WTC11 (cell line): ENCODE results near the gene PRKACA. TPM values are rescaled to one million over a fixed set of nuclear protein-coding genes. Genes with fewer than 3 reads are reported as not detected.

ENCODE experiments used
- ATAC-seq: fragments of 200-7000 bp; cut with Tn5 transposase; 2 replicates; pipeline ENCODE4 v1.10.0; 2021; ENCODE audit warnings: mild to moderate bottlenecking, moderate library complexity
- Bru-seq: library from RNA; stranded (reverse); fragments of 400-500 nt; gene quantifications from one replicate; lab custom pipeline; 2021; lab: Mats Ljungman, UMichigan
- CTCF ChIA-PET: fragments of 300-600 bp; sonication (Branson Sonifier 250); formaldehyde crosslinking; loops from one replicate; lab custom pipeline; 2021; ENCODE audit warnings: antibody characterized with exemption; lab: Charles Lee
- POLR2A ChIA-PET: fragments of 350-600 bp; sonication (Branson Sonifier 250); formaldehyde crosslinking; loops from one replicate; lab custom pipeline; 2021; ENCODE audit warnings: antibody characterized with exemption; lab: Charles Lee
- DNase-seq: peaks from one replicate; pipeline ENCODE4 v3.0.0; 2021; ENCODE audit warnings: low spot score
- H3K27ac Mint-ChIP-seq: 2 replicates; pipeline ENCODE4 v1.8.0; 2021; ENCODE audit warnings: mixed read lengths
- H3K27me3 Mint-ChIP-seq: 2 replicates; pipeline ENCODE4 v1.8.0; 2021; ENCODE audit warnings: low read depth, mild to moderate bottlenecking, moderate library complexity, mixed read lengths
- H3K36me3 Mint-ChIP-seq: 2 replicates; pipeline ENCODE4 v1.8.0; 2021; ENCODE audit warnings: mixed read lengths
- H3K4me1 Mint-ChIP-seq: 2 replicates; pipeline ENCODE4 v1.8.0; 2022; ENCODE audit warnings: mixed read lengths
- H3K4me3 Mint-ChIP-seq: 2 replicates; pipeline ENCODE4 v1.8.0; 2021; ENCODE audit warnings: mild to moderate bottlenecking, moderate library complexity, mixed read lengths
- H3K9me3 Mint-ChIP-seq: 2 replicates; pipeline ENCODE4 v1.8.0; 2021; ENCODE audit warnings: mixed read lengths
- ATF3 ChIP-seq: sonication (generic); formaldehyde crosslinking; conservative IDR thresholded peaks from 2 replicates; pipeline ENCODE4 v1.8.1; 2022; ENCODE audit warnings: mild to moderate bottlenecking, missing genetic modification reagents
- CREM ChIP-seq: sonication (generic); formaldehyde crosslinking; IDR thresholded peaks from 2 replicates; pipeline ENCODE4 v1.8.1; 2022; ENCODE audit warnings: mild to moderate bottlenecking, missing genetic modification reagents, moderate library complexity
- FOXP1 ChIP-seq: sonication (generic); formaldehyde crosslinking; IDR thresholded peaks from 2 replicates; pipeline ENCODE4 v1.8.0; 2022; ENCODE audit warnings: missing genetic modification reagents, mild to moderate bottlenecking, moderate library complexity, borderline replicate concordance
- MYBL2 ChIP-seq: sonication (generic); formaldehyde crosslinking; IDR thresholded peaks from 2 replicates; pipeline ENCODE4 v1.8.1; 2023; ENCODE audit warnings: mild to moderate bottlenecking, moderate library complexity, missing genetic modification reagents
- NFYB ChIP-seq: sonication (generic); formaldehyde crosslinking; conservative IDR thresholded peaks from 2 replicates; pipeline ENCODE4 v1.8.0; 2022; ENCODE audit warnings: low read depth, missing genetic modification reagents
- OVOL2 ChIP-seq: fragments of 250-450 bp; sonication (Bioruptor Pico); IDR thresholded peaks from 2 replicates; pipeline ENCODE4 v1.9.0; 2021; ENCODE audit warnings: mild to moderate bottlenecking, borderline replicate concordance
- SMAD4 ChIP-seq: sonication (generic); formaldehyde crosslinking; IDR thresholded peaks from 2 replicates; pipeline ENCODE4 v1.8.0; 2022; ENCODE audit warnings: mild to moderate bottlenecking, missing genetic modification reagents
- SP1 ChIP-seq: sonication (generic); formaldehyde crosslinking; conservative IDR thresholded peaks from 2 replicates; pipeline ENCODE4 v1.8.1; 2022; ENCODE audit warnings: missing genetic modification reagents
- ZBTB21 ChIP-seq: sonication (generic); formaldehyde crosslinking; IDR thresholded peaks from 2 replicates; pipeline ENCODE4 v1.8.1; 2023; ENCODE audit warnings: mild to moderate bottlenecking, missing genetic modification reagents, borderline replicate concordance
- ZNF138 ChIP-seq: sonication (generic); formaldehyde crosslinking; conservative IDR thresholded peaks from 2 replicates; pipeline ENCODE4 v1.8.1; 2022; ENCODE audit warnings: mild to moderate bottlenecking, moderate library complexity, missing genetic modification reagents
- ZNF416 ChIP-seq: fragments of 250-450 bp; sonication (Bioruptor Pico); IDR thresholded peaks from 2 replicates; pipeline ENCODE4 v1.9.0; 2021; ENCODE audit warnings: mild to moderate bottlenecking, inconsistent platforms
- ZSCAN18 ChIP-seq: fragments of 250-450 bp; sonication (Bioruptor Pico); IDR thresholded peaks from 2 replicates; pipeline ENCODE4 v2.1.2; 2022; ENCODE audit warnings: mild to moderate bottlenecking, moderate library complexity
- long read RNA-seq, 3 experiments: library from RNA in 1 of 3; library from capped mRNA in 1 of 3; library from polyadenylated mRNA in 1 of 3; unstranded in 2 of 3; stranded (forward) in 1 of 3; transcript quantifications; one replicate each; pipeline ENCODE4 v2.0.0, GENCODE V29; 2021
- total RNA-seq: library from RNA; stranded (reverse); gene quantifications from 3 replicates; pipeline ENCODE4 v1.2.3, GENCODE V29; 2021
- TF ChIP-seq, protein P1 (sequence below): sonication (generic); formaldehyde crosslinking; IDR thresholded peaks from 2 replicates; pipeline ENCODE4 v1.8.1; 2022; ENCODE audit warnings: low read depth, mild to moderate bottlenecking, moderate library complexity, missing genetic modification reagents, borderline replicate concordance
- TF ChIP-seq, protein P2 (sequence below): fragments of 250-450 bp; sonication (Bioruptor Pico); IDR thresholded peaks from 2 replicates; pipeline ENCODE4 v1.9.0; 2021; ENCODE audit warnings: mild to moderate bottlenecking
- TF ChIP-seq, protein P3 (sequence below): sonication (generic); formaldehyde crosslinking; IDR thresholded peaks from 2 replicates; pipeline ENCODE4 v1.8.1; 2023; ENCODE audit warnings: mild to moderate bottlenecking, moderate library complexity, missing genetic modification reagents
- TF ChIP-seq, protein P4 (sequence below): sonication (generic); formaldehyde crosslinking; IDR thresholded peaks from 2 replicates; pipeline ENCODE4 v1.8.1; 2023; ENCODE audit warnings: mild to moderate bottlenecking, missing genetic modification reagents
- TF ChIP-seq, protein P5 (sequence below): sonication (generic); formaldehyde crosslinking; IDR thresholded peaks from 2 replicates; pipeline ENCODE4 v1.8.1; 2023; ENCODE audit warnings: mild to moderate bottlenecking, missing genetic modification reagents, moderate library complexity

Gene PRKACA
- total RNA-seq, result 37.8 to 48.0 TPM (median 41.7 TPM) in 3 replicates
- Bru-seq, nascent RNA, result percentile 51 among the genes with signal in this experiment
- long read RNA-seq, experiment 1, transcript PRKACA-201 (10 exons, 2,677 nt), result major isoform, 17 of 34 reads
- long read RNA-seq, experiment 1, partial matches to known transcripts, result 8 of 34 reads
- long read RNA-seq, experiment 1, other reads (novel, unspliced or antisense), result 9 of 34 reads
- long read RNA-seq, experiment 2, transcript PRKACA-201 (10 exons, 2,677 nt), result major isoform, 12 of 38 reads
- long read RNA-seq, experiment 2, partial matches to known transcripts, result 6 of 38 reads
- long read RNA-seq, experiment 2, other reads (novel, unspliced or antisense), result 20 of 38 reads
- long read RNA-seq, experiment 3, result 0 reads

DNA sequence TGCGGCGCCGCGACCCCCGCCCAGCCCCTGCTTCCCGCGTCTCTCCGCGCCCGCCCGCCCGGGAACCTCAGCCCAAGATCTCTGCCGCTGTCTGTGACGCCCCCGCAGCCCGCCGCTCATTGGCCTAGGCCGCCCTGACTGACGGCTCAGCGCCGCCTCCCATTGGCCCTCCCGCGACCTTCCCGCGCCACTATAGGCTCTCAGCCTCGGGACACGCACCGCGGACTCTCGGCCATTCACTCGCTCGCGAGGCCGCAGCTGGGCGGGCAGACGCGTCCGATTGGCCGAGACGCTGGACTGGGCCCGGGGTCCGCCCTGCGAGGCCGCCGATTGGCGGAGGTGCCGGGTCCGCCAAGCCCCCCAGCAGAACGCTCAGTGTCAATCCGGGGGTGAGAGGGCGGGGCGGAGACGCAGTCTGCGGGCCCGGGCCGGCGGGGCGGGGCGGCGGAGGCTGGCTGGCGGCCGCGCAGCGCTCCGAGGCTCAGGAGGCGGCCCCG is at the start of gene PRKACA:
Gene PRKACA, minus strand, starts transcription at position 95 of the 497 bp plus-strand sequence. CDS start 215 bp downstream, outside the sequence.
- H3K9me3 Mint-ChIP-seq, result no peaks in the 10 kb centered on the region
- H3K36me3 Mint-ChIP-seq, result 0 out of 2 replicates have a peak, but pooled peaks cover 3% of the 10 kb centered on the region
- ChIA-PET CTCF (interaction anchor here (0.6 to 3.4 kb wide), 4 partner anchors 19 to 288 kb away, joined by 3 to 18 read pairs (median 6); partner anchors contain the start of gene ASF1B), POLR2A (interaction anchor here (0.6 to 1.2 kb wide), 3 partner anchors 18 to 158 kb away, joined by 3 to 5 read pairs (median 5); partner anchors contain the start of gene ASF1B)
- TF ChIP-seq, protein P1, sequence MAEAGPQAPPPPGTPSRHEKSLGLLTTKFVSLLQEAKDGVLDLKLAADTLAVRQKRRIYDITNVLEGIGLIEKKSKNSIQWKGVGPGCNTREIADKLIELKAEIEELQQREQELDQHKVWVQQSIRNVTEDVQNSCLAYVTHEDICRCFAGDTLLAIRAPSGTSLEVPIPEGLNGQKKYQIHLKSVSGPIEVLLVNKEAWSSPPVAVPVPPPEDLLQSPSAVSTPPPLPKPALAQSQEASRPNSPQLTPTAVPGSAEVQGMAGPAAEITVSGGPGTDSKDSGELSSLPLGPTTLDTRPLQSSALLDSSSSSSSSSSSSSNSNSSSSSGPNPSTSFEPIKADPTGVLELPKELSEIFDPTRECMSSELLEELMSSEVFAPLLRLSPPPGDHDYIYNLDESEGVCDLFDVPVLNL (CRISPR knock-in tag), result no peak
- no peak for TF ChIP-seq ZBTB21 (CRISPR knock-in tag)
- no peak; the same call in 1 of the 2 replicates for TF ChIP-seq FOXP1 (CRISPR knock-in tag)
- TF ChIP-seq, protein P2, sequence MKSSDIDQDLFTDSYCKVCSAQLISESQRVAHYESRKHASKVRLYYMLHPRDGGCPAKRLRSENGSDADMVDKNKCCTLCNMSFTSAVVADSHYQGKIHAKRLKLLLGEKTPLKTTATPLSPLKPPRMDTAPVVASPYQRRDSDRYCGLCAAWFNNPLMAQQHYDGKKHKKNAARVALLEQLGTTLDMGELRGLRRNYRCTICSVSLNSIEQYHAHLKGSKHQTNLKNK (CRISPR knock-in tag), result no peak
- TF ChIP-seq NFYB, result peak; percentile 100
- TF ChIP-seq ZNF416, result no peak
- TF ChIP-seq ATF3 (CRISPR knock-in tag), result no peak
- TF ChIP-seq, protein P3, sequence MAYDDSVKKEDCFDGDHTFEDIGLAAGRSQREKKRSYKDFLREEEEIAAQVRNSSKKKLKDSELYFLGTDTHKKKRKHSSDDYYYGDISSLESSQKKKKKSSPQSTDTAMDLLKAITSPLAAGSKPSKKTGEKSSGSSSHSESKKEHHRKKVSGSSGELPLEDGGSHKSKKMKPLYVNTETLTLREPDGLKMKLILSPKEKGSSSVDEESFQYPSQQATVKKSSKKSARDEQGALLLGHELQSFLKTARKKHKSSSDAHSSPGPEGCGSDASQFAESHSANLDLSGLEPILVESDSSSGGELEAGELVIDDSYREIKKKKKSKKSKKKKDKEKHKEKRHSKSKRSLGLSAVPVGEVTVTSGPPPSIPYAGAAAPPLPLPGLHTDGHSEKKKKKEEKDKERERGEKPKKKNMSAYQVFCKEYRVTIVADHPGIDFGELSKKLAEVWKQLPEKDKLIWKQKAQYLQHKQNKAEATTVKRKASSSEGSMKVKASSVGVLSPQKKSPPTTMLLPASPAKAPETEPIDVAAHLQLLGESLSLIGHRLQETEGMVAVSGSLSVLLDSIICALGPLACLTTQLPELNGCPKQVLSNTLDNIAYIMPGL (CRISPR knock-in tag), result no peak
- TF ChIP-seq ZNF138 (CRISPR knock-in tag), result no peak
- no peak for TF ChIP-seq ZSCAN18
- TF ChIP-seq CREM (CRISPR knock-in tag), result peak; percentile 46; the same call in 1 of the 2 replicates
- TF ChIP-seq, protein P4, sequence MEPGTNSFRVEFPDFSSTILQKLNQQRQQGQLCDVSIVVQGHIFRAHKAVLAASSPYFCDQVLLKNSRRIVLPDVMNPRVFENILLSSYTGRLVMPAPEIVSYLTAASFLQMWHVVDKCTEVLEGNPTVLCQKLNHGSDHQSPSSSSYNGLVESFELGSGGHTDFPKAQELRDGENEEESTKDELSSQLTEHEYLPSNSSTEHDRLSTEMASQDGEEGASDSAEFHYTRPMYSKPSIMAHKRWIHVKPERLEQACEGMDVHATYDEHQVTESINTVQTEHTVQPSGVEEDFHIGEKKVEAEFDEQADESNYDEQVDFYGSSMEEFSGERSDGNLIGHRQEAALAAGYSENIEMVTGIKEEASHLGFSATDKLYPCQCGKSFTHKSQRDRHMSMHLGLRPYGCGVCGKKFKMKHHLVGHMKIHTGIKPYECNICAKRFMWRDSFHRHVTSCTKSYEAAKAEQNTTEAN (CRISPR knock-in tag), result no peak
- TF ChIP-seq MYBL2 (CRISPR knock-in tag), result no peak
- no peak for TF ChIP-seq OVOL2 (CRISPR knock-in tag)
- TF ChIP-seq SP1 (CRISPR knock-in tag), result peak; percentile 84
- TF ChIP-seq, protein P5, sequence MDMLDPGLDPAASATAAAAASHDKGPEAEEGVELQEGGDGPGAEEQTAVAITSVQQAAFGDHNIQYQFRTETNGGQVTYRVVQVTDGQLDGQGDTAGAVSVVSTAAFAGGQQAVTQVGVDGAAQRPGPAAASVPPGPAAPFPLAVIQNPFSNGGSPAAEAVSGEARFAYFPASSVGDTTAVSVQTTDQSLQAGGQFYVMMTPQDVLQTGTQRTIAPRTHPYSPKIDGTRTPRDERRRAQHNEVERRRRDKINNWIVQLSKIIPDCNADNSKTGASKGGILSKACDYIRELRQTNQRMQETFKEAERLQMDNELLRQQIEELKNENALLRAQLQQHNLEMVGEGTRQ (CRISPR knock-in tag), result peak; percentile 34; the same call in 1 of the 2 replicates
- TF ChIP-seq SMAD4 (CRISPR knock-in tag), result no peak
- peak within 1 kb of the TSS; percentile 98 for H3K27ac Mint-ChIP-seq
- H3K4me1 Mint-ChIP-seq, result peaks cover 32% of the 10 kb centered on the region
- 0 out of 2 replicates have a peak, but pooled peaks cover 7% of the 10 kb centered on the region for H3K27me3 Mint-ChIP-seq
- peak within 1 kb of the TSS; percentile 90 for H3K4me3 Mint-ChIP-seq
- DNase-seq, result peak; percentile 99
- ATAC-seq, result peak; percentile 94
